ENCODE measurements around the gene RHOH. TPM values are rescaled to one million over a fixed set of nuclear protein-coding genes. Genes with fewer than 3 reads are reported as not detected.

RHOH gene
- total and polyA plus RNA-seq, 9 donors, result 0.31 to 3.2 (median 0.98) TPM

DNA sequence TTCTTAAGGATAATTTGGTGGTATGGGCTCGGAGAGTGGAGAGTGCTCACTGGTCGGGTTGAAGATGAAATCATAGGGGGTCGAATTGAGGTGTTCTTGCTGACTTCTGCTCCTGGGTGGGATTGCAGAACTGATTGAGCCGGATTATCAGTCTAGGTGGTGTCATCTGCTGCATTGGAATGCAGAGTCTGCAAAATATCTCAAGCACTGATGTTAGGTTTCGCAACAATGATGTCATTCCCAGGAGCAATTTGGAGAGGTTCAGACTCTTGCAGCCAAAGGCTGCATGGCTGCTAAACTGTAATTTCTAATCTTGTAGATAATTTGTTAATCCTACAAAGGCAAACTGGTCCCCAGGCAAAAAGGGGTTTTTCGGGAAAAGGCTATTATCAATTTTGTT is 67.7 kb downstream of the RHOH start:
- no peaks in the 10 kb centered on the region for H3K27me3 ChIP-seq
- H3K36me3 ChIP-seq, result no peaks in the 10 kb centered on the region
- no peaks in the 10 kb centered on the region for H3K9me3 ChIP-seq
- no peak overlapping the region for H3K4me3 ChIP-seq
- DNase-seq, result no peak
- WGBS, 3 donors, result 66 to 71% (median 69%) methylated on average over 6 of the region's 6 CpGs
- no peak overlapping the region for H3K27ac ChIP-seq
- TF ChIP-seq, protein P1, sequence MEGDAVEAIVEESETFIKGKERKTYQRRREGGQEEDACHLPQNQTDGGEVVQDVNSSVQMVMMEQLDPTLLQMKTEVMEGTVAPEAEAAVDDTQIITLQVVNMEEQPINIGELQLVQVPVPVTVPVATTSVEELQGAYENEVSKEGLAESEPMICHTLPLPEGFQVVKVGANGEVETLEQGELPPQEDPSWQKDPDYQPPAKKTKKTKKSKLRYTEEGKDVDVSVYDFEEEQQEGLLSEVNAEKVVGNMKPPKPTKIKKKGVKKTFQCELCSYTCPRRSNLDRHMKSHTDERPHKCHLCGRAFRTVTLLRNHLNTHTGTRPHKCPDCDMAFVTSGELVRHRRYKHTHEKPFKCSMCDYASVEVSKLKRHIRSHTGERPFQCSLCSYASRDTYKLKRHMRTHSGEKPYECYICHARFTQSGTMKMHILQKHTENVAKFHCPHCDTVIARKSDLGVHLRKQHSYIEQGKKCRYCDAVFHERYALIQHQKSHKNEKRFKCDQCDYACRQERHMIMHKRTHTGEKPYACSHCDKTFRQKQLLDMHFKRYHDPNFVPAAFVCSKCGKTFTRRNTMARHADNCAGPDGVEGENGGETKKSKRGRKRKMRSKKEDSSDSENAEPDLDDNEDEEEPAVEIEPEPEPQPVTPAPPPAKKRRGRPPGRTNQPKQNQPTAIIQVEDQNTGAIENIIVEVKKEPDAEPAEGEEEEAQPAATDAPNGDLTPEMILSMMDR (IDR thresholded peaks at IDR 0.05), result no peak
- TF ChIP-seq POLR2A (IDR thresholded peaks at IDR 0.05) (no peak), EP300 (IDR thresholded peaks at IDR 0.05) (no peak)
- no peaks in the 10 kb centered on the region for H3K4me1 ChIP-seq (ENCODE audit: insufficient read depth)
- intact Hi-C loops (cut with DNase I), result no loop called here

DNA sequence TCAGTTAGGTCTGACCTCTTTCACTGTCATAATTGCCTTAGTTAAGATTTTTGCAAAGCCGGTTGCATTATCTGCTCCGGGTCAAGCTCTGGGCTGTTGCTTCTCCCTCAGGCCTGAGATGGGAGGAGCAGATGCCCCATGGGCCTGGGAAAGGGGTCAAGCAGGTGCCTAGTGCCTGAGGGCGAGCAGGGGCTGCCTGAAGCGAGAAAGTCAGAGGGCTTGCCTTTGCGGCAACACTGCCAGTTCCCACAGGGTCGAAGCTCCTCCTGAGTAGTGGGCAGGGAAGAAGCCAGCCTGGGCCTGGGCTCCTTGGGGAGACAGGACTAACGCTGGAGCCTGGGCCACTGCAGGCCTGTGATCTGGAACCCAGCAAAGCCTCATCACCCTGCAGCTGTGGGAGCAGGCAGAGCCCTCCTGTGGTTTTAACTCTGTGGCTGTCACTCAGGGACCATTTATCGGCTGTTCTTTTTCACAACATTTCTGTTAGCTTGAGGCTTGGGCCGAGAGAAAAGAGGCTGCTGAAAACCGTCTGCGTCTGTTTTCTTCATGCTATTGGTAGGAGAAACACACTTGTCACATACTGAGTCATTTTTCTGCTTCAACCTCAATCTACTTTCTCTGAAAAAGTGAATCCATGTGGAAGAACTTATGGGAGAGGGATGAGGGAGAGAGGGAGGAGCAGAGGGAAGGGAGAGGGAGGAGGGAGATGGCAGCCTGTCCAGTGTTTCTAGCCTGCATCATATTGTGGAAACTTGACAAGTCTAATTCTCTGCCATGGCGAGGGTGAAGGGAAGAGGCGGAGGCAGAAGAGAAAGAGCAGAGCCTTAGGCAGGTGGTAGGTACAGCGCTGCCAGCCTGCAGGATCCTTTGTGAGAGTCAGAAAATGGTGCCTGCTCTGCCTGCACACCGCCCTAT is 68.4 kb downstream of the RHOH start:
- H3K36me3 ChIP-seq, result no peaks in the 10 kb centered on the region
- peak in 1 of 5 donors; percentile 20 for DNase-seq
- no peak overlapping the region for H3K27ac ChIP-seq
- TF ChIP-seq EP300 (IDR thresholded peaks at IDR 0.05) (no peak), POLR2A (IDR thresholded peaks at IDR 0.05) (no peak)
- TF ChIP-seq, protein P1 (IDR thresholded peaks at IDR 0.05), result no peak
- H3K4me3 ChIP-seq, result no peak overlapping the region
- 66 to 74% (median 69%) methylated on average over 15 of the region's 15 CpGs for WGBS, 3 donors
- H3K9me3 ChIP-seq, result no peaks in the 10 kb centered on the region
- intact Hi-C loops (cut with DNase I), result no loop called here
- no peaks in the 10 kb centered on the region for H3K27me3 ChIP-seq
- no peaks in the 10 kb centered on the region for H3K4me1 ChIP-seq (ENCODE audit: insufficient read depth)

- H3K36me3 ChIP-seq, result no peaks in the 10 kb centered on the region
- TF ChIP-seq, protein P1 (IDR thresholded peaks at IDR 0.05), result no peak
- TF ChIP-seq POLR2A (IDR thresholded peaks at IDR 0.05) (no peak), EP300 (IDR thresholded peaks at IDR 0.05) (no peak)
- no peak overlapping the region for H3K4me3 ChIP-seq
- H3K27ac ChIP-seq, result no peak overlapping the region
- intact Hi-C loops (cut with DNase I), result no loop called here
- no peaks in the 10 kb centered on the region for H3K9me3 ChIP-seq
- DNase-seq, result no peak
- 92 to 98% (median 96%) methylated on average over 4 of the region's 4 CpGs for WGBS, 3 donors
- no peaks in the 10 kb centered on the region for H3K27me3 ChIP-seq
- H3K4me1 ChIP-seq (ENCODE audit: insufficient read depth), result no peaks in the 10 kb centered on the region
These were observed 69.1 kb downstream of the RHOH start for GRCh38 chr4:40265910-40266274.

GRCh38 chr4:40269133-40269532 is 72.3 kb downstream of the RHOH start:
- 0 to 49% (median 39%) methylated on average over 1 of the region's 1 CpG for WGBS, 3 donors
- Histone ChIP-seq H3K4me1 (ENCODE audit: insufficient read depth) (no peaks in the 10 kb centered on the region), H3K4me3 (no peak overlapping the region), H3K27me3 (no peaks in the 10 kb centered on the region), H3K9me3 (no peaks in the 10 kb centered on the region), H3K27ac (no peak overlapping the region), H3K36me3 (no peaks in the 10 kb centered on the region)
- TF ChIP-seq, protein P1 (IDR thresholded peaks at IDR 0.05), result no peak
- TF ChIP-seq POLR2A (IDR thresholded peaks at IDR 0.05) (no peak), EP300 (IDR thresholded peaks at IDR 0.05) (no peak)
- intact Hi-C loops (cut with DNase I), result no loop called here
- DNase-seq, result no peak

Measured in ovary (tissue), 9 donors.